ACHN (cell line): Measurements from ENCODE around the gene DEGS1.

Experiments used
- DNase-seq: peaks from one replicate; pipeline ENCODE4 v3.0.0-alpha.2; 2015
- in situ Hi-C: cut with HindIII; loops from 2 replicates; pipeline ENCODE4 v1.10.0; 2017; ENCODE audit warnings: low sequenced_read_pairs, low pct_ligation_motif_present, low pct_unique_long_range_greater_than_20kb

The DEGS1 gene

GRCh38 chr1:224177356-224177999, 5.6 kb upstream of the DEGS1 start:
- in situ Hi-C loops: no loop called here
- no peak for DNase-seq

GRCh38 chr1:224178894-224179293, 4.1 kb upstream of the DEGS1 start:
- in situ Hi-C loops: no loop called here
- no peak for DNase-seq

- in situ Hi-C loops: no loop called here
- no peak for DNase-seq
These were observed 2.1 kb upstream of the DEGS1 start for GRCh38 chr1:224180783-224181452.

- in situ Hi-C loops: no loop called here
- DNase-seq: no peak
These were observed 1.6 kb upstream of the DEGS1 start for GRCh38 chr1:224181453-224181810.

GRCh38 chr1:224182057-224182865, 779 bp upstream of the DEGS1 start:
- DNase-seq: peak; percentile 40
- in situ Hi-C loops: no loop called here

GRCh38 chr1:224183591-224184312, 712 bp downstream of the DEGS1 start:
- in situ Hi-C loops: no loop called here
- peak; percentile 69 for DNase-seq

GRCh38 chr1:224185208-224185607, 2.2 kb downstream of the DEGS1 start:
- in situ Hi-C loops: no loop called here
- DNase-seq: no peak

- DNase-seq: no peak
- in situ Hi-C loops: no loop called here
These were observed 5.2 kb downstream of the DEGS1 start for GRCh38 chr1:224188286-224188685.

GRCh38 chr1:224189561-224189960, 6.5 kb downstream of the DEGS1 start:
- no peak for DNase-seq
- in situ Hi-C loops: no loop called here

- no peak for DNase-seq
- in situ Hi-C loops: no loop called here
These were observed 9.2 kb downstream of the DEGS1 start for GRCh38 chr1:224192082-224192788.

GRCh38 chr1:224193319-224193966, 10.4 kb downstream of the DEGS1 start:
- no peak for DNase-seq
- in situ Hi-C loops: no loop called here

GRCh38 chr1:224196813-224197600, 14.0 kb downstream of the DEGS1 start:
- in situ Hi-C loops: no loop called here
- no peak for DNase-seq

GRCh38 chr1:224198572-224198971, 15.5 kb downstream of the DEGS1 start:
- in situ Hi-C loops: no loop called here

GRCh38 chr1:224199679-224200078, 16.6 kb downstream of the DEGS1 start:
- in situ Hi-C loops: no loop called here
- DNase-seq: no peak

More at GRCh38 chr1:224198572-224198971, 15.5 kb downstream of the DEGS1 start:
- DNase-seq: no peak

- DNase-seq: no peak
- in situ Hi-C loops: no loop called here
These were observed 18.3 kb downstream of the DEGS1 start for GRCh38 chr1:224201383-224201782.

- in situ Hi-C loops: no loop called here
- no peak for DNase-seq
These were observed 18.8 kb downstream of the DEGS1 start for GRCh38 chr1:224201853-224202252.

- in situ Hi-C loops: no loop called here
- peak; percentile 98 for DNase-seq
These were observed 20.4 kb downstream of the DEGS1 start for GRCh38 chr1:224203243-224204016.
